ENCODE measurements around the gene APOA1. TPM values are rescaled to one million over a fixed set of nuclear protein-coding genes. Genes with fewer than 3 reads are reported as not detected.

The APOA1 gene
- total and polyA plus RNA-seq, 2 donors (not counting 1 experiment from before 2014, with no cell fraction given) = 0.46 TPM; not detected in 1

- ChIA-PET CTCF (interaction anchor here (1.5 kb wide), 1 partner anchor 378 kb away, joined by 3 read pairs; no protein-coding TSS in a partner anchor), POLR2A (no interaction called here)
- no peak overlapping the region for H3K27ac Mint-ChIP-seq
- DNase-seq = no peak
- Histone ChIP-seq H3K79me2 (ENCODE audit: control insufficient read depth, insufficient read depth, low read length) (peaks cover 13% of the 10 kb centered on the region), H3K36me3 (replicated peaks in 1 of 2; ENCODE audit: control extremely low read depth in 1 of 2, control insufficient read depth in 1 of 2, extremely low read depth in 1 of 2, insufficient read depth in 2 of 2, low read length in 1 of 2) (peaks cover 13 to 49% of the 10 kb centered on the region in 2 experiments), H4K20me1 (ENCODE audit: control insufficient read depth, insufficient read depth, low read length, poor library complexity, severe bottlenecking) (peaks cover 51% of the 10 kb centered on the region), H3K9me3 (ENCODE audit: control extremely low read depth in 1 of 3, control insufficient read depth in 2 of 3, insufficient read depth in 1 of 3, low read length in 2 of 3) (no peaks in the 10 kb centered on the region), H3K4me3 (ENCODE audit: control extremely low read depth in 1 of 5, extremely low read depth in 1 of 5, insufficient read depth in 1 of 5, low read depth in 2 of 5, low read length in 4 of 5) (no peak overlapping the region), H3K27me3 (replicated peaks in 1 of 4; ENCODE audit: control extremely low read depth in 1 of 4, control insufficient read depth in 3 of 4, insufficient read depth in 4 of 4, low read length in 3 of 4) (no peaks in the 10 kb centered on the region), H3K4me2 (replicated peaks; ENCODE audit: low read depth, low read length, poor library complexity, severe bottlenecking) (no peak overlapping the region), H2AFZ (ENCODE audit: insufficient read depth, low read depth, low read length, poor library complexity, severe bottlenecking) (no peak overlapping the region), H3K4me1 (ENCODE audit: control insufficient read depth in 2 of 2, insufficient read depth in 2 of 2, low read length in 2 of 2) (peaks cover 33% of the 10 kb centered on the region in 2 donors), H3K9ac (ENCODE audit: low read length) (no peak overlapping the region), H3K27ac (ENCODE audit: low read length in 2 of 2) (no peak overlapping the region)
- intact Hi-C loops (cut with micrococcal nuclease) = no loop called here
- no peak overlapping the region for H3K4me3 Mint-ChIP-seq
- H3K4me1 Mint-ChIP-seq = peaks cover 45% of the 10 kb centered on the region
- no peak for ATAC-seq (ENCODE audit: low read depth)
- H3K9me3 Mint-ChIP-seq (ENCODE audit: insufficient read depth) = no peaks in the 10 kb centered on the region
- no peaks in the 10 kb centered on the region for H3K27me3 Mint-ChIP-seq
- TF ChIP-seq EZH2 (IDR thresholded peaks at IDR 0.05; ENCODE audit: borderline replicate concordance, insufficient read depth, low read depth, low read length, poor library complexity, severe bottlenecking) = no peak
- 18% methylated on average over 6 of the region's 6 CpGs for WGBS (ENCODE audit: insufficient coverage)
Measured at GRCh38 chr11:116849486-116849885, 12.1 kb upstream of the APOA1 start.

GRCh38 chr11:116849060-116849459 lies 11.6 kb upstream of the APOA1 start:
- no peak overlapping the region for H3K4me3 ChIP-seq (ENCODE audit: control extremely low read depth in 1 of 5, extremely low read depth in 1 of 5, insufficient read depth in 1 of 5, low read depth in 2 of 5, low read length in 4 of 5)
- TF ChIP-seq CTCF (IDR thresholded peaks at IDR 0.05) = no peak
- no peak for TF ChIP-seq EZH2 (IDR thresholded peaks at IDR 0.05; ENCODE audit: borderline replicate concordance, insufficient read depth, low read depth, low read length, poor library complexity, severe bottlenecking)
- no peak overlapping the region for H3K4me2 ChIP-seq (replicated peaks; ENCODE audit: low read depth, low read length, poor library complexity, severe bottlenecking)
- no peak for ATAC-seq (ENCODE audit: low read depth)
- H3K79me2 ChIP-seq (ENCODE audit: control insufficient read depth, insufficient read depth, low read length) = peaks cover 11% of the 10 kb centered on the region
- ChIA-PET POLR2A (no interaction called here), CTCF (interaction anchor here (0.6 to 1.5 kb wide), 2 partner anchors 310 to 378 kb away, joined by 3 read pairs; no protein-coding TSS in a partner anchor)
- no peak overlapping the region for H3K27ac ChIP-seq (ENCODE audit: low read length in 2 of 2)
- H2AFZ ChIP-seq (ENCODE audit: insufficient read depth, low read depth, low read length, poor library complexity, severe bottlenecking) = no peak overlapping the region
- DNase-seq = no peak
- no peak overlapping the region for H3K27ac Mint-ChIP-seq
- no peaks in the 10 kb centered on the region for H3K27me3 ChIP-seq (replicated peaks in 1 of 4; ENCODE audit: control extremely low read depth in 1 of 4, control insufficient read depth in 3 of 4, insufficient read depth in 4 of 4, low read length in 3 of 4)
- H3K9me3 ChIP-seq (ENCODE audit: control extremely low read depth in 1 of 3, control insufficient read depth in 2 of 3, insufficient read depth in 1 of 3, low read length in 2 of 3) = no peaks in the 10 kb centered on the region
- no peaks in the 10 kb centered on the region for H3K9me3 Mint-ChIP-seq (ENCODE audit: insufficient read depth)
- peaks cover 47% of the 10 kb centered on the region for H4K20me1 ChIP-seq (ENCODE audit: control insufficient read depth, insufficient read depth, low read length, poor library complexity, severe bottlenecking)
- H3K27me3 Mint-ChIP-seq = no peaks in the 10 kb centered on the region
- no peak overlapping the region for H3K9ac ChIP-seq (ENCODE audit: low read length)
- H3K4me1 Mint-ChIP-seq = peaks cover 41% of the 10 kb centered on the region
- intact Hi-C loops (cut with micrococcal nuclease) = no loop called here
- no peak overlapping the region for H3K4me3 Mint-ChIP-seq
- H3K36me3 ChIP-seq (replicated peaks in 1 of 2; ENCODE audit: control extremely low read depth in 1 of 2, control insufficient read depth in 1 of 2, extremely low read depth in 1 of 2, insufficient read depth in 2 of 2, low read length in 1 of 2) = peaks cover 13 to 51% of the 10 kb centered on the region in 2 experiments
- 98% methylated on average over 12 of the region's 12 CpGs for WGBS (ENCODE audit: insufficient coverage)
- H3K4me1 ChIP-seq (ENCODE audit: control insufficient read depth in 2 of 2, insufficient read depth in 2 of 2, low read length in 2 of 2) = peaks cover 29% of the 10 kb centered on the region in 2 donors
